ENCODE results near the gene CRY2. TPM values are rescaled to one million over a fixed set of nuclear protein-coding genes. Genes with fewer than 3 reads are reported as not detected.

CRY2 gene
- total and polyA plus RNA-seq, 2 of the 8 experiments (the other 6 are each of a cell fraction or from before 2014, with no cell fraction given): 8.0 to 9.4 TPM

DNA sequence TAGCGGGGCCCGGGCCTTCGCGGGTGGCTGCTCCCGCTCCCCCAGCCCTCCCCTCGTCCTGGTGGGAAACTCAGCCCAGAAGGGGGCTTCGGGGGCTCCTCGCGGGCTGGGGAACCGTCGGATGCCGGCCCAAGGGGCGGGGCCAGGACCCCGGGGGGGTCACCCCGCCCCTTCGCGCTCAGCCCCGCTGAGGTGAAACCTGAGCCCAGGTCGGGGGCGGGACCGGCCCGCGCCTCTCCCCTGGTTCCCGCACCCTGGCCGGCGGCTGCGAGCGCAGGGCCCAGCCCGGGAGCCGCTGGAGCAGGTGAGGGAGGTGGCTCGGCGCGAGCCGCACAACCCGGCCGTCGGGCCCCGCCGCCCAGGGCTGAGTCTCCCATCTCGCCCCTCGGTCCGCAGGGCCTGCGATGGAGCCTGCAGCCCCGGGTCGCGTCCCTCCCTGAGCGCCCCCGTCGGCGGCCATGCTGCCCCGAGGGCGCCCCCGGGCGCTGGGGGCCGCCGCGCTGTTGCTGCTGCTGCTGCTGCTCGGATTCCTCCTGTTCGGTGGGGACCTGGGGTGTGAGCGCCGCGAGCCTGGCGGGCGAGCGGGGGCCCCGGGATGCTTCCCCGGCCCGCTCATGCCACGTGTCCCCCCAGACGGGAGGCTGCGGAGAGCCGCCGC is 75.3 kb downstream of the CRY2 start, which contains the start of gene LARGE2:
Gene LARGE2 (plus strand): TSS at position 232 of the 658 bp plus-strand sequence. CDS start 227 bp downstream, at position 459.
- Histone ChIP-seq H3K23ac (ENCODE audit: insufficient read length) (no peak within 1 kb of the TSS), H2BK120ac (replicated peaks; ENCODE audit: low read depth, low read length) (peak within 1 kb of the TSS; percentile 30), H2BK20ac (ENCODE audit: low read length) (peak within 1 kb of the TSS; percentile 83; the same call in 1 of the 2 replicates), H4K91ac (replicated peaks; ENCODE audit: insufficient read length, low read length) (peak within 1 kb of the TSS; percentile 42), H3K4me1 (replicated peaks in 1 of 4; ENCODE audit: control insufficient read depth in 3 of 4, insufficient read depth in 4 of 4, low read length in 3 of 4) (peaks cover 12 to 32% (median 20%) of the 10 kb centered on the region in 4 experiments), H4K5ac (ENCODE audit: insufficient read length, low read depth, low read length) (peak within 1 kb of the TSS; percentile 73), H3K14ac (ENCODE audit: insufficient read length) (no peak within 1 kb of the TSS), H2BK5ac (ENCODE audit: low read depth, low read length) (peak within 1 kb of the TSS; percentile 93; the same call in 1 of the 2 replicates), H3K4me2 (ENCODE audit: insufficient read depth in 1 of 2, low read depth in 2 of 2, low read length in 2 of 2) (peak within 1 kb of the TSS; percentile 81 to 91), H3K56ac (replicated peaks; ENCODE audit: insufficient read length, low read depth, low read length) (peak within 1 kb of the TSS; percentile 62), H4K8ac (ENCODE audit: extremely low read depth, insufficient read depth, low read length) (peak within 1 kb of the TSS; percentile 93; the same call in 1 of the 2 replicates), H2BK12ac (ENCODE audit: low read depth, low read length) (peak within 1 kb of the TSS; percentile 97), H3K27ac (ENCODE audit: low read depth, low read length) (peak within 1 kb of the TSS; percentile 76; the same call in 1 of the 2 replicates), H3K4ac (replicated peaks; ENCODE audit: insufficient read length, low read depth, low read length) (peak within 1 kb of the TSS; percentile 45), H4K20me1 (replicated peaks in 1 of 2; ENCODE audit: control insufficient read depth in 1 of 2, insufficient read depth in 2 of 2, low read length in 2 of 2) (peaks cover 10 to 16% of the 10 kb centered on the region in 2 experiments), H3K4me3 (ENCODE audit: extremely low read depth in 1 of 4, insufficient read depth in 2 of 4, low read depth in 3 of 4, low read length in 4 of 4) (peak within 1 kb of the TSS; percentile 63 to 78 (median 68)), H3K9ac (replicated peaks in 1 of 4; ENCODE audit: extremely low read depth in 1 of 4, low read depth in 3 of 4, low read length in 3 of 4) (peak within 1 kb of the TSS; percentile 67 to 81 (median 73); a peak in 6 of 7 replicates), H2AFZ (ENCODE audit: low read length) (no peak within 1 kb of the TSS), H3K27me3 (replicated peaks in 1 of 4; ENCODE audit: control insufficient read depth in 3 of 4, extremely low read depth in 1 of 4, insufficient read depth in 3 of 4, low read length in 3 of 4) (peaks cover 0 to 9% (median 0%) of the 10 kb centered on the region in 4 experiments; a peak in 3 of 7 replicates), H3K36me3 (ENCODE audit: control insufficient read depth in 2 of 4, insufficient read depth in 4 of 4, low read length in 3 of 4) (peaks cover 2 to 21% (median 10%) of the 10 kb centered on the region in 4 experiments; a peak in 6 of 8 replicates), H3K79me1 (ENCODE audit: low read depth, low read length) (peaks cover 13% of the 10 kb centered on the region), H3K18ac (ENCODE audit: extremely low read depth, low read length) (peak within 1 kb of the TSS; percentile 97), H3K79me2 (ENCODE audit: control insufficient read depth in 1 of 2, insufficient read depth in 2 of 2, low read length in 2 of 2) (peaks cover 0 to 11% of the 10 kb centered on the region in 2 experiments; a peak in 1 of 4 replicates), H2AK5ac (ENCODE audit: low read depth, low read length) (peak within 1 kb of the TSS; percentile 44; the same call in 1 of the 2 replicates), H3K23me2 (ENCODE audit: low read depth, low read length) (peaks cover 16% of the 10 kb centered on the region), H2BK15ac (ENCODE audit: low read length) (peak within 1 kb of the TSS; percentile 29; the same call in 1 of the 2 replicates), H3K9me3 (ENCODE audit: insufficient read depth in 2 of 2, low read depth in 1 of 2, low read length in 1 of 2) (no peaks in the 10 kb centered on the region)
- peak in 1 of 2 experiments; percentile 86 for DNase-seq (ENCODE audit: low read depth in 1 of 2, low spot score in 2 of 2)
- WGBS, 2 experiments (ENCODE audit: extremely low coverage in 1 of 2, insufficient coverage in 1 of 2, insufficient read length in 1 of 2, insufficient replicate concordance in 2 of 2, low coverage in 1 of 2, low lambda C conversion rate in 2 of 2, missing lambda C conversion rate in 1 of 2): 2% methylated on average over 22 of the region's 73 CpGs; no CpG with 5 or more reads in 1 of the 2 experiments
- ChIA-PET CTCF (ENCODE audit: partially characterized antibody) (interaction anchor here (0.9 to 2.2 kb wide), 4 partner anchors 34 to 84 kb away, joined by 4 to 9 read pairs (median 5); no protein-coding TSS in a partner anchor), POLR2A (ENCODE audit: partially characterized antibody) (interaction anchor here (0.6 to 9.8 kb wide), 33 partner anchors 10 to 372 kb away, joined by 3 to 115 read pairs (median 5); no protein-coding TSS in a partner anchor)
- FAIRE-seq: no peak
- TF ChIP-seq PHF8 (conservative IDR thresholded peaks at IDR 0.05; ENCODE audit: low read depth, low read length) (peak; percentile 49; the same call in 1 of the 2 replicates), EZH2 (IDR thresholded peaks at IDR 0.05; ENCODE audit: low read depth, low read length, severe bottlenecking) (peak; percentile 10), TCF12 (IDR thresholded peaks at IDR 0.05; ENCODE audit: low read depth, low read length) (no peak), CEBPB (IDR thresholded peaks at IDR 0.05; ENCODE audit: low read depth, low read length) (no peak), CBX8 (IDR thresholded peaks at IDR 0.05; ENCODE audit: borderline replicate concordance, low read depth, low read length) (no peak), SP1 (IDR thresholded peaks at IDR 0.05; ENCODE audit: low read depth, low read length) (no peak), BRCA1 (IDR thresholded peaks at IDR 0.05; ENCODE audit: low read depth, low read length) (no peak), YY1 (IDR thresholded peaks at IDR 0.05; ENCODE audit: low read depth, low read length) (peak; percentile 63; the same call in 1 of the 2 replicates), GTF2F1 (IDR thresholded peaks at IDR 0.05; ENCODE audit: borderline replicate concordance, low read depth, low read length) (no peak)

Measured in H1 (cell line).